ENCODE data around the gene FES.

DNA sequence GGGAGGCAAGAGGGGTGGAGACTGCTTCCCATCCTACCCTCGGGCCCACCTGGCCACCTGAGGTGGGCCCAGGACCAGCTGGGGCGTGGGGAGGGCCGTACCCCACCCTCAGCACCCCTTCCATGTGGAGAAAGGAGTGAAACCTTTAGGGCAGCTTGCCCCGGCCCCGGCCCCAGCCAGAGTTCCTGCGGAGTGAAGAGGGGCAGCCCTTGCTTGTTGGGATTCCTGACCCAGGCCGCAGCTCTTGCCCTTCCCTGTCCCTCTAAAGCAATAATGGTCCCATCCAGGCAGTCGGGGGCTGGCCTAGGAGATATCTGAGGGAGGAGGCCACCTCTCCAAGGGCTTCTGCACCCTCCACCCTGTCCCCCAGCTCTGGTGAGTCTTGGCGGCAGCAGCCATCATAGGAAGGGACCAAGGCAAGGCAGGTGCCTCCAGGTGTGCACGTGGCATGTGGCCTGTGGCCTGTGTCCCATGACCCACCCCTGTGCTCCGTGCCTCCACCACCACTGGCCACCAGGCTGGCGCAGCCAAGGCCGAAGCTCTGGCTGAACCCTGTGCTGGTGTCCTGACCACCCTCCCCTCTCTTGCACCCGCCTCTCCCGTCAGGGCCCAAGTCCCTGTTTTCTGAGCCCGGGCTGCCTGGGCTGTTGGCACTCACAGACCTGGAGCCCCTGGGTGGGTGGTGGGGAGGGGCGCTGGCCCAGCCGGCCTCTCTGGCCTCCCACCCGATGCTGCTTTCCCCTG is 2.2 kb upstream of the FES start:
- TF ChIP-seq, protein P1, sequence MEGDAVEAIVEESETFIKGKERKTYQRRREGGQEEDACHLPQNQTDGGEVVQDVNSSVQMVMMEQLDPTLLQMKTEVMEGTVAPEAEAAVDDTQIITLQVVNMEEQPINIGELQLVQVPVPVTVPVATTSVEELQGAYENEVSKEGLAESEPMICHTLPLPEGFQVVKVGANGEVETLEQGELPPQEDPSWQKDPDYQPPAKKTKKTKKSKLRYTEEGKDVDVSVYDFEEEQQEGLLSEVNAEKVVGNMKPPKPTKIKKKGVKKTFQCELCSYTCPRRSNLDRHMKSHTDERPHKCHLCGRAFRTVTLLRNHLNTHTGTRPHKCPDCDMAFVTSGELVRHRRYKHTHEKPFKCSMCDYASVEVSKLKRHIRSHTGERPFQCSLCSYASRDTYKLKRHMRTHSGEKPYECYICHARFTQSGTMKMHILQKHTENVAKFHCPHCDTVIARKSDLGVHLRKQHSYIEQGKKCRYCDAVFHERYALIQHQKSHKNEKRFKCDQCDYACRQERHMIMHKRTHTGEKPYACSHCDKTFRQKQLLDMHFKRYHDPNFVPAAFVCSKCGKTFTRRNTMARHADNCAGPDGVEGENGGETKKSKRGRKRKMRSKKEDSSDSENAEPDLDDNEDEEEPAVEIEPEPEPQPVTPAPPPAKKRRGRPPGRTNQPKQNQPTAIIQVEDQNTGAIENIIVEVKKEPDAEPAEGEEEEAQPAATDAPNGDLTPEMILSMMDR (conservative IDR thresholded peaks at IDR 0.05; ENCODE audit: low read length), result no peak
- TF ChIP-seq EZH2phosphoT487 (IDR thresholded peaks at IDR 0.05; ENCODE audit: borderline replicate concordance, low read depth, low read length), result no peak

Data from OCI-LY7 (cell line).